ENCODE results near the gene GXYLT2. TPM values are rescaled to one million over a fixed set of nuclear protein-coding genes. Genes with fewer than 3 reads are reported as not detected.

The GXYLT2 gene
- total and polyA plus RNA-seq, 2 experiments from 2014 or later = 2.0 to 5.8 TPM

GRCh38 chr3:72977060-72977808 lies 89.4 kb downstream of the GXYLT2 start:
- Mint-ChIP-seq H3K9me3 (no peaks in the 10 kb centered on the region), H3K27me3 (ENCODE audit: insufficient read depth, low read depth, poor library complexity) (peaks cover 7% of the 10 kb centered on the region), H3K4me3 (no peak overlapping the region), H3K36me3 (ENCODE audit: low read depth) (no peaks in the 10 kb centered on the region), H3K4me1 (peaks cover 16% of the 10 kb centered on the region), H3K27ac (no peak overlapping the region)
- Histone ChIP-seq H4K20me1 (replicated peaks; ENCODE audit: insufficient read depth) (no peaks in the 10 kb centered on the region), H2AFZ (no peak overlapping the region), H3K9me2 (ENCODE audit: insufficient read depth) (no peaks in the 10 kb centered on the region), H3K27ac (ENCODE audit: low read depth) (no peak overlapping the region), H3K36me3 (ENCODE audit: insufficient read depth) (no peaks in the 10 kb centered on the region), H3K27me3 (ENCODE audit: insufficient read depth) (no peaks in the 10 kb centered on the region), H3F3A (replicated peaks; ENCODE audit: low read depth) (no peaks in the 10 kb centered on the region), H3K4me3 (no peak overlapping the region), H3K4me1 (ENCODE audit: insufficient read depth) (peaks cover 7% of the 10 kb centered on the region; the same call in 1 of the 2 replicates), H3K79me2 (replicated peaks; ENCODE audit: insufficient read depth) (no peaks in the 10 kb centered on the region), H3K4me2 (no peak overlapping the region)
- ATAC-seq = no peak
- TF ChIP-seq NANOG (IDR thresholded peaks at IDR 0.05; ENCODE audit: borderline replicate concordance) (no peak), ETS1 (IDR thresholded peaks at IDR 0.05) (no peak), CTCF (conservative IDR thresholded peaks at IDR 0.05; ENCODE audit: low read depth in 2 of 2) (peak in 1 of 2 experiments; percentile 23; a peak in 2 of 4 replicates), EZH2phosphoT487 (IDR thresholded peaks at IDR 0.05; ENCODE audit: unreplicated experiment) (no peak), JUNB (IDR thresholded peaks at IDR 0.05; ENCODE audit: unreplicated experiment) (no peak)
- no peak for DNase-seq (ENCODE audit: low spot score)

- Mint-ChIP-seq H3K27ac (no peak overlapping the region), H3K9me3 (peaks cover 19% of the 10 kb centered on the region), H3K4me1 (no peaks in the 10 kb centered on the region), H3K27me3 (ENCODE audit: insufficient read depth, low read depth, poor library complexity) (peaks cover 5% of the 10 kb centered on the region), H3K36me3 (ENCODE audit: low read depth) (peaks cover 9% of the 10 kb centered on the region), H3K4me3 (no peak overlapping the region)
- no peak overlapping the region for H3K4me2 ChIP-seq
- no peaks in the 10 kb centered on the region for H3K27me3 ChIP-seq (ENCODE audit: insufficient read depth)
- DNase-seq (ENCODE audit: low spot score) (no peak), ATAC-seq (no peak)
- H3K4me3 ChIP-seq = no peak overlapping the region
- H3K79me2 ChIP-seq (replicated peaks; ENCODE audit: insufficient read depth) = no peaks in the 10 kb centered on the region
- H4K20me1 ChIP-seq (replicated peaks; ENCODE audit: insufficient read depth) = no peaks in the 10 kb centered on the region
- no peak overlapping the region for H2AFZ ChIP-seq
- no peaks in the 10 kb centered on the region for H3K9me2 ChIP-seq (ENCODE audit: insufficient read depth)
- H3F3A ChIP-seq (replicated peaks; ENCODE audit: low read depth) = no peaks in the 10 kb centered on the region
- no peaks in the 10 kb centered on the region; the same call in none of the 2 replicates for H3K36me3 ChIP-seq (ENCODE audit: insufficient read depth)
- H3K27ac ChIP-seq (ENCODE audit: low read depth) = no peak overlapping the region
- no peaks in the 10 kb centered on the region for H3K4me1 ChIP-seq (ENCODE audit: insufficient read depth)
- TF ChIP-seq ZNF462 (CRISPR knock-in tag; IDR thresholded peaks at IDR 0.05) (no peak), JUNB (IDR thresholded peaks at IDR 0.05; ENCODE audit: unreplicated experiment) (no peak), NANOG (IDR thresholded peaks at IDR 0.05; ENCODE audit: borderline replicate concordance) (no peak), ETS1 (IDR thresholded peaks at IDR 0.05) (no peak), CREB1 (CRISPR knock-in tag; IDR thresholded peaks at IDR 0.05; ENCODE audit: low read depth) (no peak), EZH2 (IDR thresholded peaks at IDR 0.05; ENCODE audit: low read depth, unreplicated experiment) (no peak), POLR2AphosphoS5 (IDR thresholded peaks at IDR 0.05; ENCODE audit: low read depth) (no peak)
Measured at GRCh38 chr3:72982609-72983366, 94.9 kb downstream of the GXYLT2 start.

Measured in GM23338 (cell line).